Activated T-cell treated with anti-CD3 and anti-CD28 coated beads, Interleukin-2, amount 50 U/mL, for 4 hours (primary cell): ENCODE data around the gene FOXP1. TPM values are rescaled to one million over a fixed set of nuclear protein-coding genes. Genes with fewer than 3 reads are reported as not detected.

ENCODE experiments used
- ATAC-seq, 2 donors: fragments of 200-7000 bp; cut with Tn5 transposase; one replicate each; pipeline ENCODE4 v1.10.0; 2021
- DNase-seq: peaks from one replicate; pipeline ENCODE4 v3.0.0-alpha.2; 2020
- H3K27me3 Mint-ChIP-seq: one replicate; pipeline ENCODE4 v1.8.0; 2021; ENCODE audit warnings: low read depth, mixed read lengths
- H3K36me3 Mint-ChIP-seq: one replicate; pipeline ENCODE4 v1.8.0; 2022; ENCODE audit warnings: mixed read lengths; ENCODE audit not compliant: insufficient read depth
- H3K4me1 Mint-ChIP-seq: one replicate; pipeline ENCODE4 v1.8.0; 2021; ENCODE audit warnings: low read depth, mixed read lengths
- H3K4me3 Mint-ChIP-seq: one replicate; pipeline ENCODE4 v1.8.0; 2021; ENCODE audit warnings: mild to moderate bottlenecking, moderate library complexity, mixed read lengths
- H3K9me3 Mint-ChIP-seq: one replicate; pipeline ENCODE4 v1.8.0; 2021; ENCODE audit warnings: mixed read lengths
- total RNA-seq, 3 donors: library from RNA; stranded (reverse); gene quantifications; one replicate each; pipeline ENCODE4 v1.2.1, GENCODE V29; 2021

FOXP1 gene
- total RNA-seq, 3 donors from 2014 or later = 251 to 263 (median 256) TPM

- no peak overlapping the region for H3K4me3 Mint-ChIP-seq
- H3K9me3 Mint-ChIP-seq = no peaks in the 10 kb centered on the region
- no peak for ATAC-seq
- H3K27me3 Mint-ChIP-seq = no peaks in the 10 kb centered on the region
- peaks cover 17% of the 10 kb centered on the region for H3K36me3 Mint-ChIP-seq
- no peak for DNase-seq
- H3K4me1 Mint-ChIP-seq = peaks cover 57% of the 10 kb centered on the region
These were observed 436.9 kb downstream of the FOXP1 start for GRCh38 chr3:71146673-71147072.

- Mint-ChIP-seq H3K4me1 (peaks cover 56% of the 10 kb centered on the region), H3K27me3 (no peaks in the 10 kb centered on the region), H3K4me3 (no peak overlapping the region), H3K9me3 (peaks cover 5% of the 10 kb centered on the region), H3K36me3 (peaks cover 20% of the 10 kb centered on the region)
- ATAC-seq (no peak), DNase-seq (no peak)
These were observed 437.6 kb downstream of the FOXP1 start for GRCh38 chr3:71145954-71146353.

GRCh38 chr3:71144525-71145253 lies 438.8 kb downstream of the FOXP1 start:
- DNase-seq (no peak), ATAC-seq (peak; percentile 36 to 43)
- H3K4me1 Mint-ChIP-seq = peaks cover 49% of the 10 kb centered on the region
- H3K9me3 Mint-ChIP-seq = peaks cover 5% of the 10 kb centered on the region
- H3K4me3 Mint-ChIP-seq = no peak overlapping the region
- no peaks in the 10 kb centered on the region for H3K27me3 Mint-ChIP-seq
- H3K36me3 Mint-ChIP-seq = peaks cover 25% of the 10 kb centered on the region

GRCh38 chr3:71143493-71143892 lies 440.0 kb downstream of the FOXP1 start:
- no peak overlapping the region for H3K4me3 Mint-ChIP-seq
- DNase-seq = no peak
- peaks cover 52% of the 10 kb centered on the region for H3K4me1 Mint-ChIP-seq
- no peaks in the 10 kb centered on the region for H3K27me3 Mint-ChIP-seq
- no peak for ATAC-seq
- peaks cover 5% of the 10 kb centered on the region for H3K9me3 Mint-ChIP-seq
- peaks cover 25% of the 10 kb centered on the region for H3K36me3 Mint-ChIP-seq

- H3K4me1 Mint-ChIP-seq = peaks cover 56% of the 10 kb centered on the region
- H3K36me3 Mint-ChIP-seq = peaks cover 29% of the 10 kb centered on the region
- peaks cover 5% of the 10 kb centered on the region for H3K9me3 Mint-ChIP-seq
- DNase-seq (no peak), ATAC-seq (no peak)
- H3K4me3 Mint-ChIP-seq = no peak overlapping the region
- no peaks in the 10 kb centered on the region for H3K27me3 Mint-ChIP-seq
These were observed 440.9 kb downstream of the FOXP1 start for GRCh38 chr3:71142441-71143161.

GRCh38 chr3:71140477-71140876 lies 443.1 kb downstream of the FOXP1 start:
- H3K27me3 Mint-ChIP-seq = no peaks in the 10 kb centered on the region
- peaks cover 5% of the 10 kb centered on the region for H3K9me3 Mint-ChIP-seq
- peaks cover 61% of the 10 kb centered on the region for H3K4me1 Mint-ChIP-seq
- DNase-seq = no peak
- no peak for ATAC-seq
- H3K4me3 Mint-ChIP-seq = no peak overlapping the region
- H3K36me3 Mint-ChIP-seq = peaks cover 24% of the 10 kb centered on the region

- peaks cover 5% of the 10 kb centered on the region for H3K9me3 Mint-ChIP-seq
- H3K27me3 Mint-ChIP-seq = no peaks in the 10 kb centered on the region
- ATAC-seq (no peak), DNase-seq (no peak)
- peaks cover 23% of the 10 kb centered on the region for H3K36me3 Mint-ChIP-seq
- H3K4me3 Mint-ChIP-seq = no peak overlapping the region
- H3K4me1 Mint-ChIP-seq = peaks cover 69% of the 10 kb centered on the region
These were observed 444.0 kb downstream of the FOXP1 start for GRCh38 chr3:71139496-71139895.

GRCh38 chr3:71138410-71138809 lies 445.1 kb downstream of the FOXP1 start:
- H3K36me3 Mint-ChIP-seq = peaks cover 19% of the 10 kb centered on the region
- no peak for DNase-seq
- no peak overlapping the region for H3K4me3 Mint-ChIP-seq
- no peak for ATAC-seq
- peaks cover 5% of the 10 kb centered on the region for H3K9me3 Mint-ChIP-seq
- H3K4me1 Mint-ChIP-seq = peaks cover 74% of the 10 kb centered on the region
- H3K27me3 Mint-ChIP-seq = no peaks in the 10 kb centered on the region

GRCh38 chr3:71136276-71136675 lies 447.3 kb downstream of the FOXP1 start:
- Mint-ChIP-seq H3K36me3 (peaks cover 17% of the 10 kb centered on the region), H3K4me1 (peaks cover 76% of the 10 kb centered on the region), H3K27me3 (no peaks in the 10 kb centered on the region), H3K9me3 (peaks cover 1% of the 10 kb centered on the region), H3K4me3 (no peak overlapping the region)
- ATAC-seq (no peak), DNase-seq (no peak)

- no peak for DNase-seq
- ATAC-seq = no peak
- Mint-ChIP-seq H3K9me3 (no peaks in the 10 kb centered on the region), H3K27me3 (no peaks in the 10 kb centered on the region), H3K36me3 (peaks cover 12% of the 10 kb centered on the region), H3K4me1 (peaks cover 81% of the 10 kb centered on the region), H3K4me3 (no peak overlapping the region)
These were observed 448.0 kb downstream of the FOXP1 start for GRCh38 chr3:71135373-71136088.

- H3K27me3 Mint-ChIP-seq = no peaks in the 10 kb centered on the region
- H3K4me3 Mint-ChIP-seq = no peak overlapping the region
These were observed 449.0 kb downstream of the FOXP1 start for GRCh38 chr3:71134521-71134920.

GRCh38 chr3:71133865-71134264 lies 449.7 kb downstream of the FOXP1 start:
- H3K27me3 Mint-ChIP-seq = no peaks in the 10 kb centered on the region
- ATAC-seq (no peak), DNase-seq (no peak)
- H3K4me3 Mint-ChIP-seq = no peak overlapping the region
- peaks cover 74% of the 10 kb centered on the region for H3K4me1 Mint-ChIP-seq
- H3K9me3 Mint-ChIP-seq = no peaks in the 10 kb centered on the region
- H3K36me3 Mint-ChIP-seq = peaks cover 11% of the 10 kb centered on the region

More at GRCh38 chr3:71134521-71134920, 449.0 kb downstream of the FOXP1 start:
- ATAC-seq (no peak), DNase-seq (no peak)
- H3K4me1 Mint-ChIP-seq = peaks cover 76% of the 10 kb centered on the region
- H3K9me3 Mint-ChIP-seq = no peaks in the 10 kb centered on the region
- H3K36me3 Mint-ChIP-seq = peaks cover 11% of the 10 kb centered on the region

GRCh38 chr3:71132995-71133730 lies 450.4 kb downstream of the FOXP1 start:
- Mint-ChIP-seq H3K4me1 (peaks cover 78% of the 10 kb centered on the region), H3K27me3 (no peaks in the 10 kb centered on the region), H3K4me3 (no peak overlapping the region), H3K36me3 (peaks cover 11% of the 10 kb centered on the region), H3K9me3 (no peaks in the 10 kb centered on the region)
- ATAC-seq (no peak), DNase-seq (no peak)
